M059J (cell line): ENCODE results near the gene SLFN12. TPM values are rescaled to one million over a fixed set of nuclear protein-coding genes. Genes with fewer than 3 reads are reported as not detected.
"Not testable (repeated sequence)": the region's sequence is repeated elsewhere in the genome, so short reads cannot be mapped to it uniquely, and the experiment has no call there.

Source experiments
- DNase-seq: peaks from one replicate; pipeline ENCODE4 v3.0.0-alpha.2; 2012; ENCODE audit warnings: low read depth
- total RNA-seq: library from RNA; depleted of rRNA; stranded (reverse); fragments of >200 nt; shearing (Covaris generic); gene quantifications from 2 replicates; pipeline ENCODE4 v1.2.3, GENCODE V29; 2014; rRNA removed

The SLFN12 gene
- total RNA-seq: 39.4 and 39.6 TPM in 2 replicates

GRCh38 chr17:35432176-35433074, at the start of gene SLFN12:
Gene SLFN12, minus strand, starts transcription at chr17:35432500. Its CDS starts 9,472 bp downstream, at chr17:35423028.
- DNase-seq: peak; percentile 96

DNA sequence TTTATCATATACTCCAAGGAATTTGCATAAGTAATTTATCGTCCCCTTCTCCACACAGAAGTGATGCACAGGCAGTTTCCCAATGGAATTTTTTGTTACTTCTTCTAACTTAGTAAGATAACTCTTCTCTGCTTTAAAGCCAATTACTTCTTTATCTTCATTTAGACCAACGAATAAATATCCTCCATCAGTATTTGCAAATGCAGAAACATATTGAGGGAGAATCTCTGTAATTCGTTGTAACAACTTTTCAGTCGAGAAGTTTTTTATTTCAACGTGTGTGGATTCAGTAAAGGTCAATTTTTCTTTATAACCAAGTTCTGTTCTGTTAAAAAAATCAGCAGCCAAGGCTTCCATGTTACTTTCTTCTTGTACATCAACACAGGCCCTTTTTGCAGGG, 47.0 kb upstream of the SLFN12 start:
- no peak for DNase-seq

- no peak for DNase-seq
These were observed 44.9 kb upstream of the SLFN12 start for GRCh38 chr17:35477248-35477647.

DNA sequence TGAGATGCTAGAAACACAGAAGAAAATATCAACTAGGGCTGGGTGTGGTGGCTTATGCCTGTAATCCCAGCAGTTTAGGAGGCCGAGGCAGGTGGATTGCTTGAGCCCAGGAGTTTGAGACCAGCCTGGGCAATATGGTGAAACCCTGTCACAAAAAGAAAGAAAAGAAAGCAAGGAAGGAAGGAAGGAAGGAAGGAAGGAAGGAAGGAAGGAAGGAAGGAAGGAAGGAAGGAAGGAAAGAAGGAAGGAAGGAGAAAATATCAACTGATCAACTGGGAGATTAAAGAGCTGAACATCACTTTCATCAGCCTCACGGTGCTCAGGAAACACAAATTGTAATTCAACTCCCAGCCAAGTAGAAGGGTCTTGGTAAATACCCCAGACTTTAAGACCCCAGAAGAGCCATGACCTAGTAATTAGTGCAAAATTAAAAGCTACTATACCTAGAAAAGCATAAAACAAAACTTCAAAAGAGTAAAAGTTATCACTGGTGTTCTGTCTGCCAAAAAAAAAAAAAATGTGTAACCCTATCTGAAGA, 44.1 kb upstream of the SLFN12 start:
- DNase-seq: no peak

GRCh38 chr17:35468475-35468874, 36.2 kb upstream of the SLFN12 start:
- peak; percentile 5 for DNase-seq

DNA sequence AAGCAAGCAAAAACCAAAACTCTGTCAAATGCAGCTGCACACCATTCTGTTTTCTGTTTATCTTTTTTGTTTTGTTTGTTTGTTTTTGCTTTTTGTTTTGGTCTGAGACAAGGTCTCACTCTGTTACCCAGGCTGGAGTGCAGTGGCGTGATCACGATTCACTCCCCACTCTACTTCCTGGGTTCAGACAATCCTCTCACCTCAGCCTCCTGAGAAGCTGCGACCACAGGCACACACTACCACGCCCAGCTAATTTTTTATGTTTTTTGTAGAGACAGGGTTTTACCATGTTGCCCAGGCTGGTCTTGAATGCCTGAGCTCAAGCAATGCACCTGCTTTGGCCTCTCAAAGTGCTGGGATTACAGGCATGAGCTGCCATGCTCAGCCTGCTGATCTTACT, 35.5 kb upstream of the SLFN12 start:
- DNase-seq: no peak

DNA sequence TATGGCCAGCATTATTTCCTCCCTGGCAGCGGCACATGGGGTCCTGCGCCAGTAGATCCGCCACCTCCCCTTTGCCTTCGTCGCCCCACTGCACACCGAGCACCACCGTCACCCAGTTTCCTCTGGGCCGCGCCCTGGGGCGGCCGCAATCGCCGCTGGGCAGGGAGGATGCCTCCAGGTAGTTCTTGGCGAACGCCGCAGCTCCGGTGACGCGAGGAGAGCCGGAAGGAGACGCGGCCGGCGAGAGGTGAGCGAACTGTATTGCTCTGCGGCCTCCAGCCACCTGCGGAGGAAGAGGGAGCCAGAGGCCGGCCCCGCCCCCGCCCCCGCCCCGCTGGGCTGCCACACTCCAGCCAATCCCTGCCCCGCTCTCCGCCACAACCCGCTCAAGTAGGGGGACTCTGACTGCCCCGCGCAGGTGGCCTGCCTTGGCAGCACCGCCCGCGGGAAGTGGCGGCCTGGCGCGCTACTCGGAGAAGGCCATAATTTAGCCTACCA, 28.1 kb upstream of the SLFN12 start:
- peak; percentile 42 for DNase-seq

DNA sequence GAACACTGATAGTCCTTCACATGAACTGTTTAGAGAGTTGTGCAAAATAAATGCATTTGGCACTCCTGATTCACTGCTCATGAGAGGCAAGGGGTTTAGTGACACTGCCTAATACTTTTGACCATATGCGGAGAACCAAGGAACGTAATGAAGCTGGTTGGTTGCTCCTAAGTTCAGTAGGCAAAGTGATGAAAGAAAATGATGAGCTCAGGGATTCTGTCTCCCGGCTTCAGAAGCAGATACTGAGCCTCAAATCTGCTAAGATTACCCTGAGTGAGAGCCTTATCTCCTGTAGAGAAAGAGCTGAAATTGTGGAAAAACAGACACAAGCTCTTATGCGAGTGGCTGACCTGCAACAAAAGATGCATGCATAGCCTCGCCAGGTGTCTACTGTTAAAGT, 21.7 kb upstream of the SLFN12 start:
- not testable (repeated sequence) for DNase-seq

- no peak for DNase-seq
These were observed 20.9 kb upstream of the SLFN12 start for GRCh38 chr17:35453171-35453570.

GRCh38 chr17:35449371-35449931, 17.2 kb upstream of the SLFN12 start:
- peak; percentile 59 for DNase-seq

GRCh38 chr17:35448899-35449227, 16.6 kb upstream of the SLFN12 start:
- no peak for DNase-seq

GRCh38 chr17:35448214-35448898, 16.1 kb upstream of the SLFN12 start, which contains the start of gene SLFN13:
Gene SLFN13, minus strand, starts transcription at chr17:35448766. Its CDS starts 3,086 bp downstream, at chr17:35445680.
- DNase-seq: peak; percentile 96

- DNase-seq: no peak
These were observed 15.2 kb upstream of the SLFN12 start for GRCh38 chr17:35447499-35447898.

- DNase-seq: no peak
These were observed 6.1 kb upstream of the SLFN12 start for GRCh38 chr17:35438433-35438832.

- peak; percentile 100 for DNase-seq
These were observed 985 bp upstream of the SLFN12 start for GRCh38 chr17:35433075-35433894.

- no peak for DNase-seq
These were observed 2.6 kb downstream of the SLFN12 start for GRCh38 chr17:35429702-35430101.

GRCh38 chr17:35428229-35428628, 4.1 kb downstream of the SLFN12 start:
- DNase-seq: no peak

GRCh38 chr17:35423761-35424160, 8.5 kb downstream of the SLFN12 start:
- DNase-seq: peak; percentile 30

DNA sequence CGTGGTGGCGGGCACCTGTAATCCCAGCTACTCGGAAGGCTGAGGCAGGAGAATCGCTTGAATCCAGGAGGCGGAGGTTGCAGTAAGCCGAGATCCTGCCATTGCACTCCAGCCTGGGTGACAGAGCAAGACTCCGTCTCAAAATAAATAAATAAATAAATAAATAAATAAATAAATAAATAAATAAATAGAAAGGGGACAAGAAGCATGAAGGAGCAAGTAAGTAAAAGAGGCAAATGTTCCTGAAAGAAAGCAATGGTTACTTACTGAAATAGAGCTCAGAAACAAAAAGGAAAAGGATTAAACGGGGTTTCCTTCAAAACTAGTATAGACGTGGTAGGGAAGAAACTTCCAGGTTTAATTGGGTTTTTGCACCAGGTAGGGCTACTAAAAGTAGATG, 11.2 kb downstream of the SLFN12 start:
- not testable (repeated sequence) for DNase-seq

DNA sequence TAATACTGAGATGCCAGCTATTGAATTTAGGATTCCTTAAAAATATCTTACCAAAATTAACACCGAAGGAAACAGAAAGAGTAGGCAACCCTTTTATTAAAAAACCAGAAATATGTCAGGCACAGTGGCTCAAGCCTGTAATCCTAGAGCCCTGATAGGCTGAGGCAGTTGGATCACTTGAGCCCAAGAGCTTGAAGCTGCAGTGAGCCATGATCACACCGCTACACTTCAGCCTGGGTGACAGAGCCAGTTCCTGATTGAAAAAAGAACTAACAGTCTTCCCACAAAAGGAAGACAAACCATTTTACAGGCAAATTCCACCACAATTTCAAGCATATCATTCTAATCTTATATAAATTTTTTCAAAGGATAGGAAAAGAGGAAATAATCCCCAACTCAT, 15.6 kb downstream of the SLFN12 start:
- DNase-seq: no peak

DNA sequence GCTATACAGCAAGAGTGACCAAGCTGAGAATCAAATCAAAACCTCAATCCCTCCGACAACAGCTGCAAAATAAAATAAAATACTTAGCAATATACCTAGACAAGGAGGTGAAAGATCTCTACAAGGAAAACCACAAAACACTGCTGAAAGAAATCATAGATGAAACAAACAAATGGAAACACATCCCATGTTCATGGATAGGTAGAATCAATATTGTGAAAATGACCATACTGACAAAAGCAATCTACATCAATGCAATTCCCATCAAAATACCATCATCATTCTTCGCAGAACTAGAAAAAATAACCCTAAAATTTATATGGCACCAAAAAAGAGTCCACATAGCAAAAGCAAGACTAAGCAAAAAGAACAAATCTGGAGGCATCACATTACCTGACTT, 17.6 kb downstream of the SLFN12 start:
- not testable (repeated sequence) for DNase-seq
